AG09309 (cell line): ENCODE data around the gene PZP.
"Not testable (repeated sequence)": the region's sequence is repeated elsewhere in the genome, so short reads cannot be mapped to it uniquely, and the experiment has no call there.

Source experiments
- DNase-seq: peaks from one replicate; pipeline ENCODE4 v3.0.0-alpha.2; 2010; ENCODE audit warnings: low read depth
- H3K4me3 ChIP-seq: 2 replicates; pipeline ENCODE4 v1.5.1; 2011; ENCODE audit warnings: mild to moderate bottlenecking, low read depth, low read length, moderate library complexity; ENCODE audit not compliant: control insufficient read depth
- TF ChIP-seq, protein P1 (sequence below): IDR thresholded peaks from 2 replicates; pipeline ENCODE4 v1.5.1; 2011; ENCODE audit warnings: mild to moderate bottlenecking, low read depth, low read length, inconsistent platforms; ENCODE audit not compliant: insufficient read depth, control insufficient read depth; ENCODE audit errors: missing control alignments

The PZP gene

DNA sequence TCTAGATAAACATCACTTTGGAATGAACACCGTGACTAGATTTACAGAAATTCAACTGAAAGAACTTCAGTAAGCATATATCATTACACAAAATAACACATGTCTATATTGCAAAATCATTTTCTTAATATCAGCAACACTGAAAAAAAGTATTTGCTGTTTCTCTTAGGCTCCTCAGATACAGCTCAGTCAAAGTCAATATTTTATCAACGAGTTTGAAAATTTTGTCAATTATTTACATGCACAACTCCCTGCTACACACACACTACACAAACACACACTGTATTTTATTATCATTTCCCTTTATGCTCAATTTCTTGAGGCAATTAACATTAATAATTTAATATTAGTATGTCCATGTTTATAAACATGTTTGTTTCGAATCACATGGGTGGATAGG lies 3.8 kb downstream of the PZP start:
- TF ChIP-seq, protein P1, sequence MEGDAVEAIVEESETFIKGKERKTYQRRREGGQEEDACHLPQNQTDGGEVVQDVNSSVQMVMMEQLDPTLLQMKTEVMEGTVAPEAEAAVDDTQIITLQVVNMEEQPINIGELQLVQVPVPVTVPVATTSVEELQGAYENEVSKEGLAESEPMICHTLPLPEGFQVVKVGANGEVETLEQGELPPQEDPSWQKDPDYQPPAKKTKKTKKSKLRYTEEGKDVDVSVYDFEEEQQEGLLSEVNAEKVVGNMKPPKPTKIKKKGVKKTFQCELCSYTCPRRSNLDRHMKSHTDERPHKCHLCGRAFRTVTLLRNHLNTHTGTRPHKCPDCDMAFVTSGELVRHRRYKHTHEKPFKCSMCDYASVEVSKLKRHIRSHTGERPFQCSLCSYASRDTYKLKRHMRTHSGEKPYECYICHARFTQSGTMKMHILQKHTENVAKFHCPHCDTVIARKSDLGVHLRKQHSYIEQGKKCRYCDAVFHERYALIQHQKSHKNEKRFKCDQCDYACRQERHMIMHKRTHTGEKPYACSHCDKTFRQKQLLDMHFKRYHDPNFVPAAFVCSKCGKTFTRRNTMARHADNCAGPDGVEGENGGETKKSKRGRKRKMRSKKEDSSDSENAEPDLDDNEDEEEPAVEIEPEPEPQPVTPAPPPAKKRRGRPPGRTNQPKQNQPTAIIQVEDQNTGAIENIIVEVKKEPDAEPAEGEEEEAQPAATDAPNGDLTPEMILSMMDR: no peak
- DNase-seq: no peak
- no peak overlapping the region for H3K4me3 ChIP-seq

DNA sequence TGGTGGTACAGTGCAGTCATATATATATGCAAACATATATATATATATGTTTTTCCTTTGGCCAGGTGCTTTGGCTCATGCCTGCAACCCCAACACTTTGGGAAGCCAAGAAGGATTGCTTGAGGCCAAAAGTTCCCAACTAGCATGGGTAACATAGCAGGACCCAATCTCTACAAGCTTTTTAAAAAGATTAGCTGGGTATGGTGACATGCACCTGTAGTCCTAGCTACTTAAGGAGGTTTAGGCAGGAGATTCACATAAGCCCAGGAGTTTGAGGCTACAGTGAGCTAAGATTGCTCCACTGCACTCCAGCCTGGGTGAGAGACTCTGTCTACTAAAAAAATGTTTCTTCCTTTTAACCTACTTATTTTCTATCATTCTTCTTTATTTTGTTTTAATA lies 10.2 kb downstream of the PZP start:
- H3K4me3 ChIP-seq: no peak overlapping the region
- no peak for DNase-seq
- TF ChIP-seq, protein P1: no peak

DNA sequence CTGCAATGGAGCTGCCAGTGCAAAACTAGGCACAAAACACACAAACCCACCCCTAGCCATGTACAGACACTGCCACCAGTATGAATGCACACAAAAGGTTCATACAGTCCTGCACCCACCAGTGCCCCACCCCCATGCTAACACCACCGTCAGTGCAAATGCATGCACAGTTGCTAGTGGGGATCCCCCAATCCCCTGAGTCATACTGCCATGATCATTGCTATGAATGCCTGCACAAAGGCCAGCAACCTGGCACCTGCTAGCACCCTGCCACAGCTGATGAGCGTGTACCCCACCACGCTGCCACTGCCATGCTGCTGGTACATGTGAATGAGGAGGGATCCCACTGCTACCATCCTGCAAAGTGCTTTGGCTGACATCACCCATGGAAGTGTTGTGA lies 23.9 kb downstream of the PZP start:
- TF ChIP-seq, protein P1: no peak

DNA sequence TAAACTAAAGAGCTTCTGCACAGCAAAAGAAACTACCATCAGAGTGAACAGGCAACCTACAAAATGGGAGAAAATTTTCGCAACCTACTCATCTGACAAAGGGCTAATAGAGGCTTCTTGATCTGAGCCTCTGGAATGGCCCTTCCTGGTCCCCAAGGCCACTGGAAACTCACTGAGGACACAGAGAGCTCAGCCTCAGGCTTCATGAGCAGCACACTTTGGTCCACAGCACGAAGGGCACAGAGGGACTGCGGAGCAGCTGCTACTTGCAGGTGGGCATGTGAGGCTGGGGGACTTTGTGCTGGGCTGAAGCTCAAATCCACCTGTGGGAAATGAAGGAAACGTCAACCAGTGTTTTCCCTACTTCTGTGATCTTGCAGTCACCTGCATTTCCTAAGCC lies 27.4 kb downstream of the PZP start:
- TF ChIP-seq, protein P1: no peak
- no peak overlapping the region for H3K4me3 ChIP-seq
- DNase-seq: no peak

More for the DNA sequence above, 23.9 kb downstream of the PZP start:
- H3K4me3 ChIP-seq: no peak overlapping the region
- DNase-seq: no peak

DNA sequence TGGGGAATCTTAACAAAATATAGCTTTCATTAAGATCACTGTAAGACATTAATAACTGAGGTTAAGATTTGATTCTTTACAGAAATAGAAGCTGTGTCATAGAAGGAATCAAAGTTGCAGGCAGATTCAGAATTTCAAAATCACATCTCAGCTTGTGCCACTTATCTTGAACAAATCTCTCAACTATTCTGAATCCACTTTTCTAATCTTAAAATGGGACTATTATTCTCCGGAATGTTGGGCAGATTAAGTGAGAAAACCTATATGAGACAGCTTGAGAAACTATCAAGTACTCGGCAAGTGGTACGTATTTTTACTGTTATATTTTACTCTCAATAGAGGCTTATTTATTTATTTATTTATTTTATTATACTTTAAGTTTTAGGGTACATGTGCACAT lies 28.4 kb downstream of the PZP start:
- no peak for DNase-seq
- no peak overlapping the region for H3K4me3 ChIP-seq
- TF ChIP-seq, protein P1: no peak

DNA sequence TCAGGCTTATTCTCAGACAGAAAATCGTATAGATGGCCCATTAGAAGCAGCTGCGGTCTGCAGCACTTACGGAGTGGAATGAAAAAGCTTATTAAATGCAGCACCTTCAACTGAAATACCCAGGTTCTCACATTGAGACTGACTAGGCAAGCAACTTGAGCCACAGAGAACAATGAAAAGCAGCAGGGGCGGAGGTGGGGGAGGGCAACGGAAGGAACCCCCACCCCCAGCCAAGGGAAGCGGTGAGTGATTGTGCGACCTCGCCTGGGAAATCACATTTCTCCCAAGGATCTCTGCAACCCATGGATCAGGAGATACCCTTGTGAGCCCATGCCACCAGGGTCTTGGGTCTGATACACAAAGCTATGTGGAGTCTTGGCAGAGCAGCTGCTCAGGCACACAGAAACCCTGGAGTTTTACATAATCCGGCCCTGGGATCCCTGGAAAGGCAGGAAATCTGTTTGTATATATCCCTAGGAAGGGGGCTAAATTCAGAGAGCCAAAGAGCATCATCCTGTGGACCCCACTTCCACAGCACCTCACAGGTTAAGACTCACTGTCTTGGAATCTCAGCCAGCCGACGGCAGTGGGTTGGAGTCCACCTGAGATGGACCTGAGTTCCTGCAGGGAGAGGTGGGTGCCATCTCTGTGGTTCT lies 38.1 kb downstream of the PZP start:
- no peak overlapping the region for H3K4me3 ChIP-seq
- TF ChIP-seq, protein P1: no peak
- DNase-seq: no peak

DNA sequence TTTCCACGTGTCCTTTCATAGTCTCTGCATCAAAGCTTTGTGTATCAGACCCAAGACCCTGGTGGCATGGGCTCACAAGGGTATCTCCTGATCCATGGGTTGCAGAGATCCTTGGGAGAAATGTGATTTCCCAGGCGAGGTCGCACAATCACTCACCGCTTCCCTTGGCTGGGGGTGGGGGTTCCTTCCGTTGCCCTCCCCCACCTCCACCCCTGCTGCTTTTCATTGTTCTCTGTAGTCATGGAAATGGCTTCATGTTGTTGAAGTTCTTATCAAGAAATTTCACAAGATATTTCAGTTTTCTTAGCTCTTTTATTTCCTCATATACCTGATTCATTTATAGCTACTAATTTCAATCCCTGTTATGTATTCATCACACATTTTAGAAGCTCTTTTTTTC lies 40.9 kb downstream of the PZP start:
- H3K4me3 ChIP-seq, DNase-seq: not testable (repeated sequence)
